ENCODE data around the gene SKAP1. TPM values are rescaled to one million over a fixed set of nuclear protein-coding genes. Genes with fewer than 3 reads are reported as not detected.

The SKAP1 gene
- polyA plus RNA-seq, 3 donors: 0.13 to 1.0 (median 0.52) TPM

DNA sequence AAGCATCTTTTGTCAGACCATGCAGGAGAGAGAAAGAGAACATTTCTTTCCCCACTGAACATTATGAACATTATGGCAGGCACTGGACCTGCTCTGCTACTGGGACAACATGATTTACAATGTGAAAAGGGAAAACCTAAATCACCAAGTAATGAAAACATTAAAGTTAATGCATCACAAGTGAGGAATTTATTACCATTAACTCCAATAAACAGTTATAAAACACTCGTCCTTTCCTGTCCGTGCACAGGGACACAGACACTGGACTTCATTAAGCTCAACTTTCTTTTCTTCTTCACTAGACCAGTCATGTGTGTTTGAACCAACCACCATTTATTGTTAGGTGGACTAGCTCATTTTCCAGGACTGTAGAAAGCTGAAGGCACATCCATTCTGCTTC lies 227.1 kb downstream of the SKAP1 start:
- intact Hi-C loops (cut with micrococcal nuclease): no loop called here
- H3K36me3 ChIP-seq (replicated peaks in 1 of 2; ENCODE audit: control insufficient read depth in 1 of 2, insufficient read depth in 2 of 2, low read length in 2 of 2): no peaks in the 10 kb centered on the region

GRCh38 chr17:48198950-48199541 lies 231.0 kb downstream of the SKAP1 start:
- H3K27me3 Mint-ChIP-seq (ENCODE audit: low read depth in 3 of 3): peaks cover 6 to 19% (median 12%) of the 10 kb centered on the region in 3 donors
- H3K27ac Mint-ChIP-seq: no peak overlapping the region
- no peaks in the 10 kb centered on the region for H3K36me3 ChIP-seq (replicated peaks in 1 of 2; ENCODE audit: control insufficient read depth in 1 of 2, insufficient read depth in 2 of 2, low read length in 2 of 2)
- H3K36me3 Mint-ChIP-seq: no peaks in the 10 kb centered on the region
- TF ChIP-seq CTCF (IDR thresholded peaks at IDR 0.05): no peak
- no peaks in the 10 kb centered on the region for H3K9me3 ChIP-seq (replicated peaks in 1 of 2; ENCODE audit: control insufficient read depth in 1 of 2, insufficient read depth in 1 of 2, low read length in 2 of 2)
- no peaks in the 10 kb centered on the region for H3K79me2 ChIP-seq (ENCODE audit: insufficient read depth, low read length)
- H3K4me1 ChIP-seq (ENCODE audit: control insufficient read depth in 1 of 2, insufficient read depth in 2 of 2, low read length in 2 of 2): no peaks in the 10 kb centered on the region
- no peaks in the 10 kb centered on the region for H4K20me1 ChIP-seq (ENCODE audit: insufficient read depth, low read length)
- no peak overlapping the region for H3K4me3 ChIP-seq (replicated peaks in 1 of 3; ENCODE audit: low read depth in 2 of 3, low read length in 3 of 3)
- H3K4me3 Mint-ChIP-seq: no peak overlapping the region
- intact Hi-C loops (cut with micrococcal nuclease): no loop called here
- H3K9ac ChIP-seq (ENCODE audit: insufficient read depth, low read length, poor library complexity, severe bottlenecking): no peak overlapping the region
- peaks cover 4 to 7% of the 10 kb centered on the region in 2 donors for H3K27me3 ChIP-seq (ENCODE audit: control insufficient read depth in 2 of 2, insufficient read depth in 2 of 2, low read length in 2 of 2)
- H3K27ac ChIP-seq (ENCODE audit: low read depth in 1 of 2, low read length in 2 of 2): no peak overlapping the region
- H3K4me1 Mint-ChIP-seq: peaks cover 8% of the 10 kb centered on the region
- H3K4me2 ChIP-seq (replicated peaks; ENCODE audit: extremely low read depth, low read length, poor library complexity, severe bottlenecking): no peak overlapping the region
- DNase-seq: no peak
- H3K9me3 Mint-ChIP-seq: no peaks in the 10 kb centered on the region
- no peak overlapping the region for H2AFZ ChIP-seq (ENCODE audit: insufficient read depth, low read depth, low read length, poor library complexity, severe bottlenecking)
- WGBS (ENCODE audit: insufficient coverage): 0% methylated on average over 1 of the region's 6 CpGs

More for the DNA sequence above, 227.1 kb downstream of the SKAP1 start:
- Histone ChIP-seq H3K79me2 (ENCODE audit: insufficient read depth, low read length) (no peaks in the 10 kb centered on the region), H3K4me1 (ENCODE audit: control insufficient read depth in 1 of 2, insufficient read depth in 2 of 2, low read length in 2 of 2) (no peaks in the 10 kb centered on the region), H3K9ac (ENCODE audit: insufficient read depth, low read length, poor library complexity, severe bottlenecking) (no peak overlapping the region), H3K4me2 (replicated peaks; ENCODE audit: extremely low read depth, low read length, poor library complexity, severe bottlenecking) (no peak overlapping the region), H3K9me3 (replicated peaks in 1 of 2; ENCODE audit: control insufficient read depth in 1 of 2, insufficient read depth in 1 of 2, low read length in 2 of 2) (no peaks in the 10 kb centered on the region), H4K20me1 (ENCODE audit: insufficient read depth, low read length) (no peaks in the 10 kb centered on the region), H3K27ac (ENCODE audit: low read depth in 1 of 2, low read length in 2 of 2) (no peak overlapping the region), H2AFZ (ENCODE audit: insufficient read depth, low read depth, low read length, poor library complexity, severe bottlenecking) (no peak overlapping the region), H3K4me3 (replicated peaks in 1 of 3; ENCODE audit: low read depth in 2 of 3, low read length in 3 of 3) (no peak overlapping the region), H3K27me3 (ENCODE audit: control insufficient read depth in 2 of 2, insufficient read depth in 2 of 2, low read length in 2 of 2) (no peaks in the 10 kb centered on the region)
- H3K36me3 Mint-ChIP-seq: no peaks in the 10 kb centered on the region
- 100% methylated on average over 2 of the region's 2 CpGs for WGBS (ENCODE audit: insufficient coverage)
- no peak for DNase-seq
- H3K4me1 Mint-ChIP-seq: peaks cover 2% of the 10 kb centered on the region
- peaks cover 4 to 9% (median 8%) of the 10 kb centered on the region in 3 donors for H3K27me3 Mint-ChIP-seq (ENCODE audit: low read depth in 3 of 3)
- no peak overlapping the region for H3K27ac Mint-ChIP-seq
- H3K4me3 Mint-ChIP-seq: no peak overlapping the region
- TF ChIP-seq CTCF (IDR thresholded peaks at IDR 0.05): no peak
- no peaks in the 10 kb centered on the region for H3K9me3 Mint-ChIP-seq
